Natural killer cell (primary cell): ENCODE results near the gene OR9A2. TPM values are rescaled to one million over a fixed set of nuclear protein-coding genes. Genes with fewer than 3 reads are reported as not detected.

ENCODE experiments used
- ATAC-seq, 3 donors: fragments of 150-1000 bp in 2 of 3; fragments of 200-7000 bp in 1 of 3; cut with Tn5 transposase; 1 replicate in 1 of 3; 2 replicates in 2 of 3; pipeline ENCODE4 v1.10.0; 2021; ENCODE audit warnings: mild to moderate bottlenecking in 2 of 3, moderate library complexity in 2 of 3
- DNase-seq, 2 donors: peaks; one replicate each; pipeline versions ENCODE4 v3.0.0 to v3.0.0-alpha.2; 2013 to 2021; ENCODE audit warnings: mixed read lengths in 1 of 2
- H3K27ac ChIP-seq: one replicate; pipeline ENCODE4 v1.5.1; 2013; ENCODE audit warnings: mild to moderate bottlenecking, low read length
- H3K27me3 ChIP-seq: one replicate; pipeline ENCODE4 v1.6.1; 2013; ENCODE audit warnings: low read length; ENCODE audit not compliant: control insufficient read depth, insufficient read depth
- H3K36me3 ChIP-seq: one replicate; pipeline ENCODE4 v1.6.1; 2013; ENCODE audit warnings: low read length; ENCODE audit not compliant: control insufficient read depth, insufficient read depth
- H3K4me1 ChIP-seq: one replicate; pipeline ENCODE4 v1.6.1; 2013; ENCODE audit warnings: low read length; ENCODE audit not compliant: control insufficient read depth, insufficient read depth
- H3K4me3 ChIP-seq: one replicate; pipeline ENCODE4 v1.5.1; 2013; ENCODE audit warnings: low read length
- H3K9me3 ChIP-seq: one replicate; pipeline ENCODE4 v1.6.1; 2013; ENCODE audit warnings: low read length; ENCODE audit not compliant: control insufficient read depth, insufficient read depth
- H3K27ac Mint-ChIP-seq, 2 donors: one replicate each; pipeline ENCODE4 v1.8.0; 2022; ENCODE audit warnings: mild to moderate bottlenecking in 2 of 2, mixed read lengths in 2 of 2, moderate library complexity in 1 of 2
- H3K27me3 Mint-ChIP-seq, 2 donors: one replicate each; pipeline ENCODE4 v1.8.0; 2022; ENCODE audit warnings: low read depth in 2 of 2, mixed read lengths in 2 of 2
- H3K36me3 Mint-ChIP-seq: one replicate; pipeline ENCODE4 v1.8.0; 2022; ENCODE audit warnings: mixed read lengths
- H3K4me1 Mint-ChIP-seq, 2 donors: one replicate each; pipeline ENCODE4 v1.8.0; 2022; ENCODE audit warnings: mixed read lengths in 2 of 2
- H3K4me3 Mint-ChIP-seq: one replicate; pipeline ENCODE4 v1.8.0; 2022; ENCODE audit warnings: mild to moderate bottlenecking, moderate library complexity, mixed read lengths
- H3K9me3 Mint-ChIP-seq, 2 donors: one replicate each; pipeline ENCODE4 v1.8.0; 2022; ENCODE audit warnings: mixed read lengths in 2 of 2
- CTCF ChIP-seq: fragments of 200-600 bp; IDR thresholded peaks from one replicate; pipeline ENCODE4 v1.8.0; 2022; ENCODE audit warnings: antibody characterized with exemption
- WGBS: methylation state at CpG from one replicate; pipeline ENCODE4 v1.1.7; 2013; ENCODE audit warnings: missing lambda C conversion rate; ENCODE audit not compliant: insufficient coverage; 5-methylcytosine and 5-hydroxymethylcytosine counted together
- intact Hi-C: fragments of 100-400 bp; cut with micrococcal nuclease; formaldehyde crosslinking; loops from one replicate; pipeline ENCODE4 v1.14.2; 2022
- total RNA-seq, 4 donors: library from RNA; stranded (reverse); fragments of 120-200 nt in 1 of 4; gene quantifications; one replicate each; pipeline versions ENCODE4 v1.2.3 to v1.2.4, GENCODE V29; 2013 to 2022

OR9A2 gene
- total RNA-seq, 3 donors from 2014 or later (not counting 1 experiment from before 2014, with no cell fraction given) = not detected

- TF ChIP-seq CTCF = no peak
- Mint-ChIP-seq H3K27ac (peak overlapping the region in 1 of 2 donors; percentile 54), H3K4me1 (peaks cover 10 to 12% of the 10 kb centered on the region in 2 donors), H3K9me3 (no peaks in the 10 kb centered on the region), H3K36me3 (no peaks in the 10 kb centered on the region), H3K4me3 (peak overlapping the region; percentile 88), H3K27me3 (peaks cover 15 to 29% of the 10 kb centered on the region in 2 donors)
- no peaks in the 10 kb centered on the region for H3K27me3 ChIP-seq
- ATAC-seq = no peak
- H3K4me1 ChIP-seq = peaks cover 5% of the 10 kb centered on the region
- H3K27ac ChIP-seq = no peak overlapping the region
- H3K9me3 ChIP-seq = no peaks in the 10 kb centered on the region
- DNase-seq = no peak
- H3K4me3 ChIP-seq = no peak overlapping the region
- WGBS = 91% methylated on average over 5 of the region's 5 CpGs
- H3K36me3 ChIP-seq = no peaks in the 10 kb centered on the region
- intact Hi-C loops = loop anchor here (1.0 to 2.0 kb wide), 3 partner anchors 149 to 399 kb away; no protein-coding TSS in a partner anchor
Measured at GRCh38 chr7:143002898-143003297, 24.0 kb downstream of the OR9A2 start.

DNA sequence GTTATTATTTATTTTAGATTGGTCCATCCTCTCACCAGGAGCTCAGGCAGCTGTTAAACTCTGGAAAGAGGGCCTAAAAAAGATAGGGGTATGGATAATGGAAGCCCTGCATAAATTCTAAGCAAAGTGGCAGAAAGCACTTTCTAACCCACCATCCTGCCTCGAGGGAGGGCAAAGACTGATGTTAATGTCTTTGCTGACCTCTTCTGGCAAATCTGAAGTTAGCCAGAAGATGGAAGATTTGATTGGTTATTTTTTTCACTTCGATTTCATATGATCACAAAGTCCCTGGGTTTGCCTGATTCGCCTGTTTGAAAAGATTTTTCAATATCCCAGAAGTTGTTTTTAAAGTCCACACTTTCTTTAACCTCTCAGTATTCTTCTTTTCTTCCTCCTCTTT, 24.8 kb downstream of the OR9A2 start:
- no peak overlapping the region for H3K4me3 ChIP-seq
- H3K9me3 Mint-ChIP-seq = no peaks in the 10 kb centered on the region
- H3K27me3 ChIP-seq = no peaks in the 10 kb centered on the region
- H3K4me3 Mint-ChIP-seq = no peak overlapping the region
- H3K27ac ChIP-seq = no peak overlapping the region
- H3K36me3 Mint-ChIP-seq = no peaks in the 10 kb centered on the region
- H3K4me1 Mint-ChIP-seq = peaks cover 7 to 9% of the 10 kb centered on the region in 2 donors
- peaks cover 13 to 25% of the 10 kb centered on the region in 2 donors for H3K27me3 Mint-ChIP-seq
- ATAC-seq (no peak), DNase-seq (peak in 1 of 2 donors; percentile 35)
- peaks cover 5% of the 10 kb centered on the region for H3K4me1 ChIP-seq
- 52% methylated on average over 3 of the region's 3 CpGs for WGBS
- intact Hi-C loops = loop anchor here (2.0 kb wide), 1 partner anchor 369 kb away; no protein-coding TSS in a partner anchor
- no peak overlapping the region for H3K27ac Mint-ChIP-seq
- no peak for TF ChIP-seq CTCF
- no peaks in the 10 kb centered on the region for H3K36me3 ChIP-seq
- H3K9me3 ChIP-seq = no peaks in the 10 kb centered on the region

- H3K36me3 ChIP-seq = no peaks in the 10 kb centered on the region
- no peak for DNase-seq
- no peak overlapping the region for H3K27ac Mint-ChIP-seq
- intact Hi-C loops = no loop called here
- no peak overlapping the region for H3K4me3 Mint-ChIP-seq
- no peaks in the 10 kb centered on the region for H3K9me3 ChIP-seq
- TF ChIP-seq CTCF = no peak
- no peaks in the 10 kb centered on the region for H3K9me3 Mint-ChIP-seq
- ATAC-seq = no peak
- no peaks in the 10 kb centered on the region for H3K36me3 Mint-ChIP-seq
- no CpG with 5 or more reads among the region's 2 CpGs for WGBS
- H3K4me3 ChIP-seq = no peak overlapping the region
- H3K27me3 Mint-ChIP-seq = peaks cover 9 to 25% of the 10 kb centered on the region in 2 donors
- H3K27me3 ChIP-seq = no peaks in the 10 kb centered on the region
- H3K4me1 ChIP-seq = peaks cover 5% of the 10 kb centered on the region
- H3K4me1 Mint-ChIP-seq = peaks cover 7 to 9% of the 10 kb centered on the region in 2 donors
- no peak overlapping the region for H3K27ac ChIP-seq
Measured at GRCh38 chr7:143000648-143001047, 26.3 kb downstream of the OR9A2 start.

DNA sequence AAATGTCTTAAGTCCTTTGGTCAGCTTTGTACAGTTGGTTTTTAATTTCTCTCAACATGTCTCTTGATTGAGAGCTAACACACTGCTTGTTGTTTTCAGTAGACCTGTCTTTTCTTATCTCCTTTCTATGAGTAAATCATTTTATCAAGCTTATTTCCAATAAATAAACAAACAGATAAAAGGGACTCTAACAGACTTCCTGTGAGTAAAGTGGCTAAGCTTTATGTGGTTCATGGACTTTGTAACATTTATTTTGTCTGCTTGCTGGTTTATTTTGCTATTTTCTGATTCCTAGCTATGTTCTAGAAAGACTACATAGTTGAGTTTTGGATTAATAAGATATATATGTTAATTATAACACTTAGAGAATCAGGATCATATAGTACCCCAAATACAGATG, 27.1 kb downstream of the OR9A2 start:
- intact Hi-C loops = no loop called here
- no peaks in the 10 kb centered on the region for H3K9me3 ChIP-seq
- Mint-ChIP-seq H3K4me3 (no peak overlapping the region), H3K9me3 (no peaks in the 10 kb centered on the region), H3K4me1 (peaks cover 7 to 9% of the 10 kb centered on the region in 2 donors), H3K27me3 (peaks cover 6 to 31% of the 10 kb centered on the region in 2 donors), H3K36me3 (no peaks in the 10 kb centered on the region), H3K27ac (no peak overlapping the region)
- no peak for TF ChIP-seq CTCF
- no peaks in the 10 kb centered on the region for H3K36me3 ChIP-seq
- no peak overlapping the region for H3K4me3 ChIP-seq
- no peak for ATAC-seq
- H3K4me1 ChIP-seq = peaks cover 5% of the 10 kb centered on the region
- H3K27ac ChIP-seq = no peak overlapping the region
- no peak for DNase-seq
- H3K27me3 ChIP-seq = no peaks in the 10 kb centered on the region
